RWPE1 (cell line): ENCODE measurements around the gene DOHH.
A peak's percentile ranks its signal among the peaks of the same experiment; 100 is the strongest.

Source experiments
- CTCF ChIA-PET: fragments of 350-600 bp; sonication (Branson Sonifier 250); formaldehyde crosslinking; extraction: SDS; loops from one replicate; lab custom pipeline; 2021; lab: Yijun Ruan, JAX
- POLR2A ChIA-PET: fragments of 400-600 bp; formaldehyde crosslinking; extraction: SDS; loops from one replicate; lab custom pipeline; 2020; ENCODE audit warnings: antibody characterized with exemption; ENCODE audit not compliant: low non-redundant PET; lab: Yijun Ruan, JAX
- DNase-seq: peaks from one replicate; pipeline ENCODE4 v3.0.0; 2012; ENCODE audit warnings: low spot score
- H3K27ac ChIP-seq: fragments of 450-650 bp; 2 replicates; pipeline ENCODE4 v1.5.1; 2017
- CTCF ChIP-seq: fragments of 450-650 bp; conservative IDR thresholded peaks from 2 replicates; pipeline ENCODE4 v1.5.1; 2017; ENCODE audit warnings: low read depth, mild to moderate bottlenecking

DOHH gene

DNA sequence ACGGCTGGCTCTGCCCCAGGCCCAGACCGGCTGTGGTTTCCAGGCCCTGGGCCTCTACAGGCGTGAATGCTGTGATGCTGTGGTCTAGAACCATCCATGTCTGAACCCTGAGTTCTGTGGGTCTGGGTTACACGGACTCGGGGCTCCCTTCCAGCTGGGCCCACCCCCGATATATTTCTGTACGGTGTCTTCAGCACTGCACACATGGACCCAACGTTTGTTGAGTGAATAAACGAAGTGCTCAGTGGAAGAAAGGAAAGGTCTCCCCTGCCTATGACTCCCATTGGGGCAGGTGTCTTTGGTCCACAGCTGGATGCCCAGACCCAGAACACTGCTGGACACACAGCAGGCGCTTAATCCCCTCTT is 45.2 kb upstream of the DOHH start:
- TF ChIP-seq CTCF, result no peak
- CTCF ChIA-PET, result interaction anchor here (0.6 to 1.5 kb wide), 7 partner anchors 9 to 401 kb away, joined by 3 to 14 read pairs (median 6); partner anchors contain the start of gene MFSD12
- no peak for DNase-seq
- peak overlapping the region; percentile 64 for H3K27ac ChIP-seq
- POLR2A ChIA-PET, result no interaction called here

- TF ChIP-seq CTCF, result peak; percentile 93
- CTCF ChIA-PET, result interaction anchor here (0.6 to 1.5 kb wide), 11 partner anchors 9 to 401 kb away, joined by 3 to 14 read pairs (median 5); partner anchors contain the start of gene MFSD12
- POLR2A ChIA-PET, result no interaction called here
- peak; percentile 43 for DNase-seq
- peak overlapping the region; percentile 64 for H3K27ac ChIP-seq
Observed at GRCh38 chr19:3544742-3545668, 44.5 kb upstream of the DOHH start.

DNA sequence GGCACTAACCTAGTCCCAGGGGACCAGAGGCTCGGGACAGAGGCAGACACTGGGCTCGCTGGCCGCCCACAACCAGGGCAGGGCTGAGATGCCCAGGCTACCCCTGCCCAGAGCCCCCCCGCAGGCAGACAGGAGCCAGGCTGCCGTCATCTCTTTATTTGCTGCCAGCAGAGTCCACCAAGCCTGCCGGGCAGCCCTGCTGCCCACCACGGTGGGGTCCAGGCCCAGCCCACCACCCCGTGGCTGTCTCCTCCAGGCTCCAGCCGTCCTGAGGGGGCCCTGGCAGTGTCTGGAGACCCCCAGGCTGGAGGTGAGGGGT is 43.5 kb upstream of the DOHH start:
- ChIA-PET CTCF (no interaction called here), POLR2A (no interaction called here)
- DNase-seq, result no peak
- no peak for TF ChIP-seq CTCF
- H3K27ac ChIP-seq, result peak overlapping the region; percentile 64

GRCh38 chr19:3543150-3544057 is 42.9 kb upstream of the DOHH start:
- peak overlapping the region; percentile 64 for H3K27ac ChIP-seq
- ChIA-PET POLR2A (no interaction called here), CTCF (no interaction called here)
- DNase-seq, result no peak
- TF ChIP-seq CTCF, result no peak

DNA sequence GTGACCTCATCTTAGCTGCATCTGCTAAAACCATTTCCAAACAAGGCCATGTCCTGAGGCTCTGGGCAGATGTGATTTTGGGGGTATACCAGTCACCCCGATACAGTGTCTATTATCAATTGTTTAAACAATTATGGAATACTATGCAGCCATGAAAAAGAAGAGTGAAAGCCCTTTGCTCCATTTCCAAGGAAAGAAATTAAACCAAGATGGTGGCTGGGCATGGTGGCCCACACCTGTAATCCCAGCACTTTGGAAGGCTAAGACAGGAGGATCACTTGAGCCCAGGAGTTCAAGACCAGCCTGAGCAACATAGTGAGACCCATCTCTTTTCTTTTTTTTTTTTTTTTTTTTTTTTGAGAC is 39.3 kb upstream of the DOHH start:
- DNase-seq, result no peak
- ChIA-PET CTCF (no interaction called here), POLR2A (no interaction called here)

More for the DNA sequence above, 39.3 kb upstream of the DOHH start:
- TF ChIP-seq CTCF, result no peak
- no peak overlapping the region for H3K27ac ChIP-seq
